Parathyroid adenoma (tissue), 2 donors: ENCODE results near the gene MESP1.

ENCODE experiments used
- H2AFZ ChIP-seq: fragments of 300-600 bp; sonication (generic); one replicate; pipeline ENCODE4 v1.7.0; 2017; ENCODE audit warnings: antibody characterized with exemption, mild to moderate bottlenecking
- H3K27ac ChIP-seq: fragments of 300-600 bp; sonication (generic); one replicate; pipeline ENCODE4 v1.7.0; 2017
- H3K27me3 ChIP-seq: fragments of 300-600 bp; sonication (generic); one replicate; pipeline ENCODE4 v1.7.0; 2017; ENCODE audit warnings: low read length; ENCODE audit not compliant: control insufficient read depth, insufficient read depth
- H3K36me3 ChIP-seq: fragments of 300-600 bp; sonication (generic); one replicate; pipeline ENCODE4 v1.7.0; 2017; ENCODE audit warnings: low read length; ENCODE audit not compliant: control insufficient read depth, insufficient read depth
- H3K4me1 ChIP-seq: fragments of 300-600 bp; sonication (generic); one replicate; pipeline ENCODE4 v1.7.0; 2017; ENCODE audit warnings: control low read depth
- H3K4me2 ChIP-seq: fragments of 300-600 bp; sonication (generic); one replicate; pipeline ENCODE4 v1.7.0; 2017; ENCODE audit warnings: low read length
- H3K4me3 ChIP-seq: fragments of 300-600 bp; sonication (generic); one replicate; pipeline ENCODE4 v1.7.0; 2017; ENCODE audit warnings: low read depth, low read length
- H3K79me2 ChIP-seq: fragments of 300-600 bp; sonication (generic); one replicate; pipeline ENCODE4 v1.7.0; 2017; ENCODE audit warnings: control low read depth
- H3K9ac ChIP-seq: fragments of 300-600 bp; sonication (generic); one replicate; pipeline ENCODE4 v1.7.0; 2017; ENCODE audit warnings: mild to moderate bottlenecking
- H3K9me3 ChIP-seq: fragments of 300-600 bp; sonication (generic); one replicate; pipeline ENCODE4 v1.7.0; 2017; ENCODE audit warnings: low read length; ENCODE audit not compliant: control insufficient read depth
- CTCF ChIP-seq: fragments of 300-600 bp; sonication (generic); IDR thresholded peaks from one replicate; pipeline ENCODE4 v1.7.0; 2017; ENCODE audit warnings: antibody characterized with exemption, mild to moderate bottlenecking
- donor health status: primary hyperparathyroidism.

MESP1 gene

GRCh38 chr15:89750560-89751542, at the start of gene MESP1:
Gene MESP1, minus strand, starts transcription at chr15:89751249. Its CDS starts 18 bp downstream, at chr15:89751231.
- H3K9me3 ChIP-seq: no peaks in the 10 kb centered on the region
- H3K4me3 ChIP-seq: peak within 1 kb of the TSS; percentile 57
- H3K36me3 ChIP-seq: no peaks in the 10 kb centered on the region
- no peak within 1 kb of the TSS for H3K27ac ChIP-seq
- no peak within 1 kb of the TSS for H3K9ac ChIP-seq
- H3K4me1 ChIP-seq: no peaks in the 10 kb centered on the region
- H2AFZ ChIP-seq: peak within 1 kb of the TSS; percentile 76
- H3K79me2 ChIP-seq: no peaks in the 10 kb centered on the region
- H3K4me2 ChIP-seq: peak within 1 kb of the TSS; percentile 75
- no peaks in the 10 kb centered on the region for H3K27me3 ChIP-seq
- peak; percentile 53 for TF ChIP-seq CTCF

- Histone ChIP-seq H3K9me3 (no peaks in the 10 kb centered on the region), H3K9ac (no peak overlapping the region), H3K4me3 (no peak overlapping the region), H3K79me2 (no peaks in the 10 kb centered on the region), H3K36me3 (no peaks in the 10 kb centered on the region), H3K4me1 (no peaks in the 10 kb centered on the region), H3K27ac (no peak overlapping the region), H3K27me3 (no peaks in the 10 kb centered on the region), H2AFZ (no peak overlapping the region), H3K4me2 (no peak overlapping the region)
- TF ChIP-seq CTCF: no peak
Measured at GRCh38 chr15:89799918-89800498, 49.0 kb upstream of the MESP1 start.

GRCh38 chr15:89799011-89799911, 48.2 kb upstream of the MESP1 start:
- H3K27ac ChIP-seq: no peak overlapping the region
- no peaks in the 10 kb centered on the region for H3K79me2 ChIP-seq
- H3K4me2 ChIP-seq: no peak overlapping the region
- TF ChIP-seq CTCF: no peak
- no peaks in the 10 kb centered on the region for H3K4me1 ChIP-seq
- H3K9ac ChIP-seq: no peak overlapping the region
- no peak overlapping the region for H3K4me3 ChIP-seq
- no peaks in the 10 kb centered on the region for H3K27me3 ChIP-seq
- H3K9me3 ChIP-seq: no peaks in the 10 kb centered on the region
- H2AFZ ChIP-seq: no peak overlapping the region
- H3K36me3 ChIP-seq: no peaks in the 10 kb centered on the region

GRCh38 chr15:89797678-89798201, 46.7 kb upstream of the MESP1 start:
- H3K27ac ChIP-seq: no peak overlapping the region
- H3K9ac ChIP-seq: no peak overlapping the region
- no peaks in the 10 kb centered on the region for H3K9me3 ChIP-seq
- no peak for TF ChIP-seq CTCF
- no peaks in the 10 kb centered on the region for H3K36me3 ChIP-seq
- H2AFZ ChIP-seq: no peak overlapping the region
- no peak overlapping the region for H3K4me3 ChIP-seq
- no peak overlapping the region for H3K4me2 ChIP-seq
- H3K79me2 ChIP-seq: no peaks in the 10 kb centered on the region
- no peaks in the 10 kb centered on the region for H3K4me1 ChIP-seq
- no peaks in the 10 kb centered on the region for H3K27me3 ChIP-seq
